HG03159 (cell line): ENCODE data around the gene OR10H5.
"Not testable (repeated sequence)": the region's sequence is repeated elsewhere in the genome, so short reads cannot be mapped to it uniquely, and the experiment has no call there.

Experiments
- ATAC-seq: cut with Tn5 transposase; IDR thresholded peaks from one replicate; pipeline ENCODE4 v1.9.1; 2021; ENCODE audit warnings: mild to moderate bottlenecking, moderate library complexity; ENCODE audit not compliant: unreplicated experiment

The OR10H5 gene

GRCh38 chr19:15811476-15811875 lies 24.0 kb downstream of the OR10H5 start:
- ATAC-seq, result no peak

GRCh38 chr19:15812060-15812722 lies 24.7 kb downstream of the OR10H5 start:
- ATAC-seq, result no peak

GRCh38 chr19:15813916-15814315 lies 26.5 kb downstream of the OR10H5 start:
- no peak for ATAC-seq

- ATAC-seq, result no peak
Observed at GRCh38 chr19:15815306-15815705, 27.8 kb downstream of the OR10H5 start, which contains the start of gene OR10H1. Gene OR10H1, minus strand, starts transcription at chr19:15815664. Its CDS starts 7,627 bp downstream, at chr19:15808037.

GRCh38 chr19:15820646-15821045 lies 33.2 kb downstream of the OR10H5 start:
- no peak for ATAC-seq

- no peak for ATAC-seq
Observed at GRCh38 chr19:15825753-15826152, 38.3 kb downstream of the OR10H5 start.

- ATAC-seq, result no peak
Observed at GRCh38 chr19:15828121-15828610, 40.7 kb downstream of the OR10H5 start.

GRCh38 chr19:15828611-15829305 lies 41.3 kb downstream of the OR10H5 start:
- ATAC-seq, result not testable (repeated sequence)

- ATAC-seq, result no peak
Observed at GRCh38 chr19:15829306-15829698, 41.8 kb downstream of the OR10H5 start.

- no peak for ATAC-seq
Observed at GRCh38 chr19:15829786-15830185, 42.3 kb downstream of the OR10H5 start.

- no peak for ATAC-seq
Observed at GRCh38 chr19:15831626-15832025, 44.2 kb downstream of the OR10H5 start.

- ATAC-seq, result not testable (repeated sequence)
Observed at GRCh38 chr19:15834232-15834631, 46.8 kb downstream of the OR10H5 start.

- ATAC-seq, result not testable (repeated sequence)
Observed at GRCh38 chr19:15835565-15836329, 48.3 kb downstream of the OR10H5 start.

- ATAC-seq, result peak; percentile 93
Observed at GRCh38 chr19:15836330-15837220, 49.1 kb downstream of the OR10H5 start.

GRCh38 chr19:15837221-15837731 lies 49.8 kb downstream of the OR10H5 start:
- ATAC-seq, result no peak

- no peak for ATAC-seq
Observed at GRCh38 chr19:15838351-15838750, 50.9 kb downstream of the OR10H5 start.

GRCh38 chr19:15839888-15840287 lies 52.4 kb downstream of the OR10H5 start:
- not testable (repeated sequence) for ATAC-seq

GRCh38 chr19:15840833-15841232 lies 53.4 kb downstream of the OR10H5 start:
- no peak for ATAC-seq

- no peak for ATAC-seq
Observed at GRCh38 chr19:15841875-15842569, 54.6 kb downstream of the OR10H5 start.
